ENCODE data around the gene CANT1.

Gene CANT1

GRCh38 chr17:78976907-78977680 is 32.5 kb downstream of the CANT1 start:
- peak; percentile 19 for DNase-seq (ENCODE audit: low read depth)

GRCh38 chr17:78974635-78975591 is 34.7 kb downstream of the CANT1 start:
- no peak overlapping the region for H3K4me3 ChIP-seq (ENCODE audit: low read depth, low read length)

More at GRCh38 chr17:78976907-78977680, 32.5 kb downstream of the CANT1 start:
- no peak overlapping the region for H3K4me3 ChIP-seq (ENCODE audit: low read depth, low read length)
- TF ChIP-seq MYC (IDR thresholded peaks at IDR 0.05; ENCODE audit: low read depth, low read length), result no peak
- TF ChIP-seq POLR2A (IDR thresholded peaks at IDR 0.05; ENCODE audit: extremely low read depth, insufficient read length), result no peak
- no peak for TF ChIP-seq MAX (IDR thresholded peaks at IDR 0.05; ENCODE audit: low read depth, low read length)
- TF ChIP-seq CTCF (IDR thresholded peaks at IDR 0.05; ENCODE audit: low read depth, low read length), result no peak

GRCh38 chr17:78973792-78974520 is 35.6 kb downstream of the CANT1 start:
- TF ChIP-seq CTCF (IDR thresholded peaks at IDR 0.05; ENCODE audit: low read depth, low read length), result no peak
- no peak for TF ChIP-seq MAX (IDR thresholded peaks at IDR 0.05; ENCODE audit: low read depth, low read length)
- no peak for TF ChIP-seq MYC (IDR thresholded peaks at IDR 0.05; ENCODE audit: low read depth, low read length)
- no peak for TF ChIP-seq POLR2A (IDR thresholded peaks at IDR 0.05; ENCODE audit: extremely low read depth, insufficient read length)
- H3K4me3 ChIP-seq (ENCODE audit: low read depth, low read length), result no peak overlapping the region
- no peak for DNase-seq (ENCODE audit: low read depth)

More at GRCh38 chr17:78974635-78975591, 34.7 kb downstream of the CANT1 start:
- peak; percentile 57 for DNase-seq (ENCODE audit: low read depth)
- no peak for TF ChIP-seq CTCF (IDR thresholded peaks at IDR 0.05; ENCODE audit: low read depth, low read length)
- TF ChIP-seq POLR2A (IDR thresholded peaks at IDR 0.05; ENCODE audit: extremely low read depth, insufficient read length), result no peak

- no peak for DNase-seq (ENCODE audit: low read depth)
- TF ChIP-seq POLR2A (IDR thresholded peaks at IDR 0.05; ENCODE audit: extremely low read depth, insufficient read length) (no peak), MAX (IDR thresholded peaks at IDR 0.05; ENCODE audit: low read depth, low read length) (no peak), CTCF (IDR thresholded peaks at IDR 0.05; ENCODE audit: low read depth, low read length) (no peak), MYC (IDR thresholded peaks at IDR 0.05; ENCODE audit: low read depth, low read length) (no peak)
- no peak overlapping the region for H3K4me3 ChIP-seq (ENCODE audit: low read depth, low read length)
Measured at GRCh38 chr17:78973196-78973595, 36.4 kb downstream of the CANT1 start.

- no peak for TF ChIP-seq MAX (IDR thresholded peaks at IDR 0.05; ENCODE audit: low read depth, low read length)
- TF ChIP-seq MYC (IDR thresholded peaks at IDR 0.05; ENCODE audit: low read depth, low read length), result no peak
- TF ChIP-seq CTCF (IDR thresholded peaks at IDR 0.05; ENCODE audit: low read depth, low read length), result no peak
- no peak for TF ChIP-seq POLR2A (IDR thresholded peaks at IDR 0.05; ENCODE audit: extremely low read depth, insufficient read length)
- no peak for DNase-seq (ENCODE audit: low read depth)
- H3K4me3 ChIP-seq (ENCODE audit: low read depth, low read length), result no peak overlapping the region
Measured at GRCh38 chr17:78972507-78973105, 37.0 kb downstream of the CANT1 start.

Data from NB4 (cell line).